ENCODE results near the gene SLAMF8.
A peak's percentile ranks its signal among the peaks of the same experiment; 100 is the strongest.

The SLAMF8 gene

DNA sequence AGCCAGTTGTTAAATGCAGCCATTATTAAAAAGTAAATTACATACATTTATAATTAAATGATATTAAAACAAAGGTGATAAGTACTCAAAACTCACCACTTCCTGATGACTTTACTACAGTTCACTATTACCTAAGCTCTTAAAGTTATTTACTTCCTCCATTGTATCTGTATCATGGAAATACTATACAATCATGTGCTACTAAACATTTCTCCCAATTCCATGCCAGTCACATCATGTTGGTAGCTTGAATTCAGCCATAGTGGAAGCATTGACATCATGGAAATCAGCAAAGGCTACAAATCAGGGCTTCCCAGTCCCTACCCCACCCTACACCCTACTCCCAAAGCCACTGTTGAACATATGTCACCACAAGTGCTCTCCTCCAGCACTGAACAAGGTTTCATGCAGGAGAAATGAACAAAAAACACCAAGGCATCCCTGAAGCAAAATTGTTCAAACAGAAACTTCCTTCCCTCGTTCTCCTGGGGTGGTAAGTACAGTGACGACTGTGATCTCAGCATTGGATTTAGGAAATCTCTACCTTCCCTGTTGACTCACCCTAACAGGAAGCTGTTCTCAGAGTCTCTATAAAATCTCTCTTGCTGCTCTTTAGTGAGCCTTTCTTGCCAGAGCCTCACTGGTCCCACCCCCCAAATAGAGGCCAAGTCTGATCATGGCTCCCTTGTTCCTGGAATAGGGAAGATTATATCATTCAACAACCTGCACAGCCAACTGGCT, 23.1 kb downstream of the SLAMF8 start:
- DNase-seq (ENCODE audit: low read depth) = no peak

DNA sequence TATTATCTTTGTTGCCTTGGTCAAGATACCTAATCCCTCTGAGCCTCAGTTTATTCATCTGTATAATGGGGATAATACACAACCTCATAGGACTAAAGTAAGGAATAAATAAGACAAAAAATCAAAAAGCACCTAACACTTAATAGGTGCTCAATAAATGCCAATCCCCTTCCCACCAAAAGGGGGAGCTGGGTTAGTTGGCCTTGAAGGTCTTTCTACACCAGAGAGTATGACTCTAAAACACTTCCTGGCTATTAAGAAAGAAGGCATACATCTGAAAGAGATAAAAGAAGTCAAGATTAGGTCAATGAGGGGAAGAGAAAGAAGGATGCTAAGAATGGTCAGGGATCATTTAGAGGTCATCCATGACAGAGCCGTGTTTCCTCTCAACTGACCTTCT, 24.7 kb downstream of the SLAMF8 start:
- no peak for DNase-seq (ENCODE audit: low read depth)

DNA sequence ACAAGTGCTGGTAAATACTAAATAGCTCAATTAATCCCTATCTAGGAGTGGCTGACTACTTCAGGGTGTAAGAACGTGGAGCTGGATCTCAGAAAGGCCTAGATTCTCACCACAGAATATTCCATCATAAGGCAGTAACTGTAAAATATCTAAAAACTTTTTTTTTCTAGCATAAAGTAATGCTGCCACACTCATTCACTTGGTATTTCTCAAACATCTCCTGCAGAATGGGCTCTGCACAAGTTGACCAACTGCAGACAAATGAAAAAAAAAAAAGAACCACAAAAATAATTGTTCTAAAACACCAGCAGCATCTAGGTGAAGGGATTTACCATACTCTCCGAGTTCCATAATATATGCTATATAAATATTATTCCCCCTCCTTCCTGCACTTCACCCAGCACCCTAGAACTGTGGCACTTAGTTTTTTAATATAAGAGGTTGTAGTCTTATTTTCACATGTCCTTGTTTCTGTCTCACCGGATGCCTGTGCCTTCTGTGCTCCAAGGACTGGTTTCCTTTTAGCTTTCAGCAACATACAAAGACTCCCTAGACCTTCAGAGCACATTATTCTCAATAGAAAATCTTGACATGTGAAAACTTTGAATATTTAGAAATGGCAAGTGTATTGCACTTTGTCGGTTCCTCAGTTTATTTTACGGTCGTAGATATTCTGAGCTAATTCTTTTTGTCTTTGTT, 26.9 kb downstream of the SLAMF8 start:
- DNase-seq (ENCODE audit: low read depth) = no peak

DNA sequence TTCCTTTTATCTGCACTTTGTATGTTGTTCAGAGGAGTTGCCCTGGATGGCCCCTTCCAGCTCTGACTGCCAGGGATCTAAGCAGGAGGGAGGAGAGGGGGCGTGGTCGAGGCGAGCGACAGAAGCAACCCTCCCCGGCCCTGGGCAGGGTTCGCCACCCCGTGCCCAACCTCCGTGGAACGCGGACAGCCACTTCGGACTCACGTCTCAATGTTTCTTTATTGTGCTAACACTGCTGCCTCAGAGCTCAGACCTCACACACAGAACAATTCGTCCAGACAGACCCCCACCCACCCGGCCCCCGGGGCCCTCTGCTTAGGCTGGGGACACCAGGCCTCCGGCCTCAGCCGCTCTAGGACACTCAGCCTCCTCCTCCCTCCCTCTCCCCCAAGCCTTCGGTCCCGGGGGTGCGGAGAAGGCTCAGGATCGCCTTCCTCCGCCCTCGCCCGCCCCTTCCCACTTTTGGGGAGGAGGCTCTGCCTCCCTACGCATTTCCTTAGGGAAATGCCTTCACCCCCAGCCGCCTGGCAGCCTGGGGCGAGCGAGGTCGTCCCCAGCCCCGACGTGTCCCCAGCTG, 27.5 kb downstream of the SLAMF8 start:
- no peak for DNase-seq (ENCODE audit: low read depth)

DNA sequence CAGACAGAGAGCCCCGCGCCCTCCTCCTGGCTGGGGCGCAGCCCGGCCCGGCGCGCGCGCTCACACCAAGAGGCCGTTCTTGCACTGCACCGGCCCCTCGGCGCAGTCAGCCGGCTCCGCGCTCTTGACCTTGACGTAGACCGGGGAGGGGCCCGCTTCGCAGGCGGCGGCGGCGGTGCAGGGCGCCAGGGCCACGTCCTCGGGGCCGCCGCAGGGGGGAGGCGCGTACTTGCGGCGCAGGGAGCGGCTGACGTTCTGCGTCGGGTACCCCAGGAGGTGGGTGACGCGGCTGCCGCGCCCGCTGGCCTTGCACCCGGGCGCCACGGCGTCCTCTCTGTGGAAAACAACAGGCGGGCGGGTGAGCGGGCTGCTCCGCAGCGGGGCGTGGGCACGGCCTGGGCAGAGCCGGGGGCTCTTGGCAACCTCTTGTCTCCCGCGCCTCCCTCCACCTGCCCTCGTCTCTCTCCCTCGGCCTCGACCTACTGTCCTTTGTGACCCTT, 28.1 kb downstream of the SLAMF8 start:
- peak; percentile 50 for DNase-seq (ENCODE audit: low read depth)

DNA sequence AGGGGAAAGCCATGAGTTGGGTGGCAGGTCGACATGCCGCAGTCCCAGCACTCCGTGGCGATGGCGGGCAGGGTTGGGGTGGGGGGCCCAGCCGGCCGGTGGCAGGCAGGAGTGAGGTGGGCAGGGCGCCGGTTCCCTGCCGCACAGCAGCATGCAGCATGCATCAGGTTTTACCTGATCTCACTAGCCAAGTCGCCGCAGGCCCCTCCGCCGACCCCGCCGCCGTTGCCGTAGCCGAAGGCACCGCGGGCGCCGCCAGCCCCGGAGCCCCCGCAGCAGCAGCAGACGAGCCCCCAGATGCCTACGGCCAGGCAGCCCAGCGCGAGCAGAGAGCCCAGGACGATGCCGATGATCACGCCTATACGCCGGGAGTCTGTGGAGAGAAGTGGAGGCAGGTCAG, 29.0 kb downstream of the SLAMF8 start:
- DNase-seq (ENCODE audit: low read depth) = no peak

DNA sequence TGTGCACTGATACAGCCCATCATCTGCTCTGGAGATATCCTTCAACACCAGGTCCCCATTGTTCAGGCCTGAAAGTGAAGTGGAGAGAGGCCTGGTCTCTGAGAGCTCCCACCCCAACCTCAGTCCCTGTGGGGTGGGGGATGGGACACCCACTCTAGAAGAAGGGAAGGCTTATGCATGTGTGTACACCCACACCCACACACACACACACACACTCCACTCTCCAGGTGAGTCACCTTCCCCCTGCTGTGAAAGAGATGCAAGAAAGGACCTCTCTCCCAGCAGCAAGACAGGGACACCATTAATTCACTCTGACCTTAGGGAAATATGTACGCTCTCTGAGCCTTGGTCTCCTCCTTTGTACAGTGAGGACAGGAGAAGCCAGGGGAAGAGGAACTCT, 29.9 kb downstream of the SLAMF8 start:
- no peak for DNase-seq (ENCODE audit: low read depth)

DNA sequence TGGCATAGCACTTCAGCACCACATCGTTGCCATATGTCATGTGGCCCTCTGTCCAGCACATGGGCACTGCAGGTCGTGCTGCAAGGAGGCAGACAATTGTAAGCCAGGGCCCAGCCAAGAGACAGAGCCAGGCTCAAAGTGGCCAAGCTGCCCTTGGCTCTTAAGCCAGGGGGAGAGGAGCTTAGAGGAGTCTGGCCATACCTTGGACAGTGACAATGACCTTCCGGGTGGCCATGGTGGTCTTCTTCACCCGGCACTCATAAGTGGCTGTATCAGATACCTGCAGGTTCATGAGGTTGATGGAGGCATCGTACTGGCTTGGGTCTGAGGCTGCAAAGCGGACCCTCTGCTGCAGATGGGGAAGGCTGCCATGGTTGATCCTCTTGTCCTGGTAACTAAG, 31.2 kb downstream of the SLAMF8 start:
- DNase-seq (ENCODE audit: low read depth) = no peak

DNA sequence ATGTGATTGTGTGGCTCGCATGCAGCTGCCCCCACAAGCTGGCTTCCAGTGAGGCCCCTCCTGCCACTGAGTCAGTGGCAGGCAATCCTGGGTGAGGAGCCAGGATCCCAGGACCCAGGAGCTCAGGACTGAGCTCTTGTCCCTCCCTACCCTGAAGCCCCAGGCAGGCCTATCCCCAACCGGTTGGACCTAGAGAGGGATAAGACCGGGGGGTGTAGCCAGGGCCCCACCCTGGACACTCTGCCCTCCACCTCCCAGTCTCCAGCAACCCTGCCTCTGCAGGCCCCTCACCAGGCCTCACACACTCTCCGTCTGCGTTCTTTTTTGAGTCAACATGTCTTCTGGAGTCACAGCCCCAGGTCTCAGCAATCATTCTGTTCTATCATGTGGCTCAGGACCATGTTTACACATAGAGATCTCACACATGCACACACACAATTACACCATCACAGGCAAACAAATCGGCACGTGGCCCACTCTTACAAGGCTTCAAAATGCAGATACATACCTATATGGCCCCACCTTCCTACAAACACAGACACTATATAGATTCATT, 33.2 kb downstream of the SLAMF8 start:
- DNase-seq (ENCODE audit: low read depth) = no peak

DNA sequence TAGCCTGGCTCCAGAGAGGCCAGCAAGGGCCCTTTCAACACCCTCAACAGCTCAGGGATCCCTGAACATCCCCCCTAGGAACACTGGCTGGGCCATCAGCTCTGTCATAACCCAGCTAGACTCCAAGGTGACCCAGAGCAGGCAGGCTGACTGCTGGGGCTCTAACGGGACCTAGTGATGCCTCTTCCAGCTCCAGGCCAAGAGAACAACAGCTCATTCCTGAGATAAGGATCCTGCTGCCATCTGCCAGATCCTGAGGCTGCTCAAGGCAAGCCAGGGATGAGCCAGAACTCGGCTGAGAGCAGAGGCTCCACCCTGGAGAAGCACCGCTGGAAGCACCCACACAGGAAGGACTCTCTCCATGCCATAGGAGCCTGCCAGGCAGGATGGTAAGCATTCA, 33.8 kb downstream of the SLAMF8 start:
- DNase-seq (ENCODE audit: low read depth) = no peak

DNA sequence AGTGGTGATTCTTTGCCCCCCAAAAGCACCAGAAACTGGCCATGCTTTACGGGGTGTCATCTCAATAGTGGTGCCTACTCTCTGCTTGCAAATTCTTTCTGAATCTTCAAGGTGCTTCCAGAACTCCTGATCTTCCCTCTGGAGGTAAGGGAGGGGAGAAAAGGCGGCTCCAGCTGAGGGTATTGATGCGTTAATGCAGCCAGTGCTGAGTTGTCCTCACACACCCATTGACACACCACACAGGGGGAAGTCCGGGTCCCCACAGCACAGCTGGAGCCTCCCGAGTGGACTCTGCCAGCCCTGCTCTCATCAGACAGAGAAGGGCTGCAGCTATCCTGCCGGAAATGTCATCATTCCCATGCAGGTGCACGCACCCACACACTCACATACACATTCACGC, 34.5 kb downstream of the SLAMF8 start:
- DNase-seq (ENCODE audit: low read depth) = no peak

DNA sequence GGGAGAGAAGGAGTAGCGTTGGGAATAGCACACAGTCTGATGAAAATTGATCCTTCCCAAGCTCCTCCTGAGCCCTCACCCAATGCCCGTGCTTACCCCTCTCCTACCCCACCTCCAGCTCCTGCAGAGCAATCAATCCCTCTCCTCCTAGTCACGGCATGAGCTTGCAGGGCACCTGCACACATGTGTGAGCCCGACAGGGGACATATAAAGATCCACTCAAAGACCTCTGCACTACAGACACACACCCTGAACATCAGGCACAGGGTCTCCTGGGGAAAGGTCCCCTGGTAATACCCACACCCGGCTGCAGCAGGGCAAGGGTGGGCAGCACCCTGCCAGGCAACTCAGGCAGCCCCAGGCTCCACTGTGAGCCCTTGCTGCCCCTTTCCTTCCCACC, 35.4 kb downstream of the SLAMF8 start:
- DNase-seq (ENCODE audit: low read depth) = no peak

DNA sequence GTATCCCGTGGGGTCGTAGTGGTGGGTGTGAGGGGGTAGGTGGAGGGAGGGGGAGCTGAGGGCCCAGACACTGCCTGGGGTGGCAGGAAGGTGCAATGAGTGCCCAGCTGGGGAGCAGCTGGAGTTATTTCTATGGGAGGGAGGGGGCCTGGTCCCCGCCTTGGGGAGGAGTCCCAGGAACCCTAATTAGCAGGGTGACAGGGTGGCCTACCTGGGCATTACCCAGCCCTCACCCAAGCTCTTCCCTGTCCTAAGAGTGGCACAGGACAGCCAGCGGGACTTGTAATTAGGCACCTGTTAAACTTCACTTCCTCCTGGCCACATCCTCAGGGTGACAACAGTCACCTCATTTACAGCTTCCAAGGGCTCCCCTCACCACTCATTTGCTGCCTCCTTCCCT, 35.9 kb downstream of the SLAMF8 start, which contains the start of gene VSIG8:
Gene VSIG8 (minus strand): TSS at position 101 of the 400 bp plus-strand sequence. CDS start 136 bp downstream, outside the sequence.
- DNase-seq (ENCODE audit: low read depth) = no peak

DNA sequence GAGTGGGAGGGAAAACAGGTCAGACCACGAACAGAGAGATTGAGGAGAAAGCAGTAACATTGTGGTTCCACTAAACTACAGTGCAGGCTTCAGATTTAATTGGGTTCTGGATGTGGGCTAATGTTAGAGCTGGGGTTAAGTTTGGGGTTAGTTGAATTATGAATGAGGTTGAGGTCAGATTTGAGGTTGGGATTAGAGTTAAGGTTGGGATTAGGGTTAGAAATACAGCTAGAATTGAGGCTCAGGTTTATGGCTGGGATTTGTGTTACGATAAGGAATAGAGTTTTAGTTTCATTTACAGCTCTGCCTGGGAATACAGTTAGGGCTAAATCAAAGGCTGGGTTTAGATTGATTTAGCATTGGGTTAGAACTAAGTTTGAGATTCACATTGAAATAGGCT, 37.6 kb downstream of the SLAMF8 start:
- no peak for DNase-seq (ENCODE audit: low read depth)

DNA sequence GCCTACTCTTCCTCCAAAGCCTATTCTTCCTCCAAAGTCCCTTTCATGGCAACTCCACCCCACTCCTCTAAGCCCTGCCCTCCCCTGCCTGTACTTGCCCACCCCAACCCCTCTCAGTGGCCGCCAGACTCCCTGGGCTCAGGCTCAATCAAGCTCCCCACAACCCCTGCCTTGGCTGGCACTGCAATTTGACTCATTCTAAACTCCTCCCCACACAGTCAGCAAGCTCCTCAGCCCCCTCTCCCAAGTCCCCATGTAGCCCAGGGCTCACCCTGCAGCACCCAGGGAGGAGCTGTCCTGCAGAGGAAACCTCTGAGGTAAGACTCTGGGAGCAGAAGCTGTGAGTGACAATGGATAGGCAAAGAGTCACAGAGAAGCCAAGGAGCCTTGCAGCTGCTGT, 39.4 kb downstream of the SLAMF8 start:
- DNase-seq (ENCODE audit: low read depth) = no peak

DNA sequence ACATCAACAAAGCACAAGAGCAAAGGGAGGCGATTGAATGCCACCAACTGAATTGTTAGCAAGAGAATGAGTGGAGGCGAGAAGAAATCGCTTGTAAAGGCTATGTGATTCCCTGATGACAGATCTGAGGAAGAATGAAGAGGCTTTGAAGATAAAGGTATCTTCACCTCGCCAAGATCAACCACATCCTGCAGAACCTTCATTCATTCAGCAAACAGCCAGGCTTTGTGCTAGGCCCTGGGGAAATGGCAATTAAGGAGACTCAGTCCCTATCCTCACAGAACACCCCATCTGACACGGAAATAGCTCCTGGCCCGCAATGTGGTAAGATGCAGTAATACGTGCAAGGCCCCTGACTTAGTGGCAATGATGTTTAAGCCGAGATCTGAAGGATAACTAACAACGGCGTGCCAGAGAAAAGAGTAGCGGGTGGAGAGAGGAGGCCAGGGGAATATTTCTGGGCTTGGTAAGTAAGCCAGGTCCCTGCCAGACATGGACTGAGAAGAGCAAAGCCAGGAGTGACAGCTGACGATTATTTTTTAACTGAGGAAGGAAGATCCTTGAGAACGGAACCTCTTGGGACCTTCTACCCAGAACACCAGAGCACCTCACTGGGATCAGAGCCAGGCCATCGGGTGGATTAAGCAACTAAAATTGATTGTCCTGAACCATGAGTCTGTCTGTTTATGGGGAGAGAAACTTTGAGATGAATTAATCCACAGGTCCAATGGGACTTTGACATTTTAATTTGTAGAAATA, 40.4 kb downstream of the SLAMF8 start:
- DNase-seq (ENCODE audit: low read depth) = no peak

DNA sequence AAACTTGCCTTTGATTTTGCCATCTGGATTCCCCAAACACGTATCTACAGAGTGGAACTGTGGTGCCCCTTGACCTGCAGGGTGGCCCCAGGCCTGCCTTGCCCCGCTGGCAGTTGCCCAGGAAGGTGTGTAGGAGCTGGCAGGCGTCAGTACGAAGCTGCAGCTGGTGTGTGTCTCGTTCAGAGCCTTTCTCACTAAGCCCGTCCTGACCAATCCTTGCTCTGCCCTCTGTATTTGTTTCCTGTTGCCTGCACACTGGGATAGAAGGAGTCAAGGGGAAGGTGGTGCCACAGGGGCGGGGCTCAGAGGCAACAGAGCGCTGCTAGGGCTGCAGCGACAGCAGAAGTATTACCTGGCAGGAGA, 41.0 kb downstream of the SLAMF8 start:
- DNase-seq (ENCODE audit: low read depth) = no peak

DNA sequence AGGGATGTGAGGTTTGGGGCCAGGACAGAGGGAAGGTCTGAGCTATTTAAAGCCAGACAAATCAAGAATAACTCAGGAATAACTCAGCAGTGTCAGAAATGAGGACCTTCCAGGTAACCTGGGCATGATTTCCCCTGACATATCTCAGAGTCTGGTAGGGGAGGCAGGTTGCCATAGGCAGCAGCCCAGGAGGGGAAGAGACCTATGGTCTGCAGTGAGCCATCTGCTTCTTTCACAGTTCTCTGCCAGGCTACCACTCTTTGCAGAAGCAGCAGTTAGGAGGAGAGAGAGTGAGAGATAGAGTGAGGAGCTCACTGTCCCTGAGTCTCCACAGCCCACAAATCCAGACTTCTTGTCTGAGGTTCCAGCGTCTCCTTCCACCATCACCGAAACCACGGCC, 42.1 kb downstream of the SLAMF8 start:
- DNase-seq (ENCODE audit: low read depth) = no peak

DNA sequence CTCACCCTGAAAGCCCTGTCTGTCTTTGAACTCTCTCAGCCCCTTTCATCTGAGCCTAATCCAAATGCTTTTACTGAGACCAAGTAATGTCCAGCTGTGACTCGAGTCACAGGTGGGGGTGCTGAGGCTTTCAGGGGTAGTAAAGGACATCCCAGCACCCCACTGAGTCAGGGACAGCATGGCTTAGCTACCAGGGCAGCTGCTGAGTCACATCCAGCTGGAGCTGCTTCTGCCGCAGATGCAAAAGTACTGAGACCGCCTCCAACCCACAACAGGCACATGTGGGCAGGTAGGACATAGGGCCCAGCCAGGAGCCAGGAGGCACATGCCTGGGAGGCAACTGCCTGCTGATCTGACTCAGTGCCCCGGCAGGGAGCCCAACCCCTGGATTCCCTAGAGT, 42.5 kb downstream of the SLAMF8 start:
- no peak for DNase-seq (ENCODE audit: low read depth)

DNA sequence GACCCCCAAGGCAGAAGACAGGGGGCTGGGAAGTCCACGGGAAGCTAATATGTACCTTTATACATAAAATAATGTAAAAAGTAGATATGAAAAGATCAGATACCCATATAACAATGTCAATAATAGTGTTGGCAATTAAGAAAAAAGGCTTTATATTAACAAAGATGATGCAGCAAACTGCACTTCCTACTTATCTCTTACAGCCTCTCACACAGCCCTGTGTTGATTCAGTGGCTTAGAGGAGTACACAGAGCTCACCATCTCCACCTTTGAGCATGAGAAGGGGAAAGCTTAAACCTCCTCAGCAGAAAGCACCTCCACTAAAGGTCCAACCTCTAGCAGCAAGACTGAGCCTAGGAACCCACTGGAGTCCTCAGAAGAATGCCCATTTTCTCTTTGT, 42.9 kb downstream of the SLAMF8 start:
- no peak for DNase-seq (ENCODE audit: low read depth)

DNA sequence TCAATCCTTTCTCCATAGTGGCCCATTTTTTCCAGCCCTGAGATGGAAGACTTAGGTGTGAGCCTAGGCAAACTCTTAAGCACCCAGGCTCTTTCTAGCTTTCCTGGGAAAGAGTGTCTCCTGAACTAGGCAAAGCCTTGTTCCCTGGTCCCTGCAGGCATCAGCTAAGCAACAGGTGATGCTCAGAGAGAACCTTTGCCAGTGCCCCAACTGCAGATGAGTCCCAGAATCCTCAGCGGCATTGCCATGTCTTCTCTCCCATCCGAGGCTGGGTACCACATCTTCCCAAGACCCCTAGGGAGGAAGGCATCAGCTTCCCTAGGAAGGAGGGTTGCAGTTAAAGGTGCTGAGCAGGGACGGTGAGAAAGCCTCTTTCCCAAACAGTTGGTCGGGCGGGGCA, 44.0 kb downstream of the SLAMF8 start:
- DNase-seq (ENCODE audit: low read depth) = no peak

DNA sequence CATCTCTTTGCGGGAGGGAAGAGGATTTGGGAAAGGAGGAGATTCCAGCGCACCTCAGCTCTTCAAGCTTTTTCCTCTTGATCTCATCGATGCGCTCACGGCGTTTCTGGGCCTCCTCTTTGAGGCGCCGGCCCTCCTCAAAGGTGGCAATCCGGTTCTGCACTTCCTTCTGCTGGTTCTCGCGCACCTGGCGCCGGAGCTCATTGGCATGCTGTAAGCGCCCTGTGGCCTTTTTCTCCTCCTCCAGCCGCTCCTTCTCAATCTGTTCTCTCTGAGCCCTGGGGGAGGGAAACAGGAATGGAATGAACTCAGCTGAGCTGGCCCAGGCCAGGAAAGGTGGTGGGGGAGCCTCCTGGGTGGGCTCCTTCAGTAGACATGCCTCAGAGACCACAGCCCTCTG, 46.2 kb downstream of the SLAMF8 start:
- DNase-seq (ENCODE audit: low read depth) = no peak
